Body of pancreas (tissue), 4 donors: Measurements from ENCODE around the gene SYPL2.

Source experiments
- CTCF ChIP-seq, 7 experiments: fragments of 450-650 bp in 4 of 7; fragments of 200-600 bp in 3 of 7; sonication (generic) in 3 of 7; IDR thresholded peaks; one replicate each; pipeline ENCODE4 v1.5.1; 2016 to 2019; ENCODE audit warnings: antibody characterized with exemption in 7 of 7
- POLR2A ChIP-seq, 3 donors: fragments of 450-650 bp; IDR thresholded peaks; one replicate each; pipeline ENCODE4 v1.6.1; 2016; ENCODE audit warnings: antibody characterized with exemption in 3 of 3, mild to moderate bottlenecking in 2 of 3

GRCh38 chr1:109502364-109502851 is 36.1 kb downstream of the SYPL2 start:
- TF ChIP-seq POLR2A (IDR thresholded peaks at IDR 0.05), result no peak
- no peak for TF ChIP-seq CTCF (IDR thresholded peaks at IDR 0.05)
